Left renal cortex interstitium (tissue), 4 donors: ENCODE measurements around the gene ELMO1. TPM values are rescaled to one million over a fixed set of nuclear protein-coding genes. Genes with fewer than 3 reads are reported as not detected.

Experiments
- DNase-seq, 4 donors: peaks; one replicate each; pipeline ENCODE4 v3.0.0-alpha.2; 2013; ENCODE audit warnings: low read depth in 4 of 4, low spot score in 2 of 4, missing footprints in 1 of 4
- polyA plus RNA-seq, 4 donors: library from polyadenylated mRNA; unstranded; fragments of 120-200 nt; gene quantifications; one replicate each; pipeline ENCODE4 v1.2.1, GENCODE V29; 2013; ENCODE audit not compliant: insufficient read length in 4 of 4

The ELMO1 gene
- polyA plus RNA-seq = 10 to 100 TPM in 2 of 4 donors, 1 to 10 TPM in 2; 8.1 to 12.2 (median 9.6) TPM

GRCh38 chr7:37448636-37449361, at the start of gene ELMO1:
TSS of gene ELMO1 (minus strand) at chr7:37448864. CDS start at chr7:37342690, 106,174 bp downstream.
- peak in 3 of 4 donors; percentile 38 to 47 (median 42) for DNase-seq

GRCh38 chr7:37497576-37497975, 48.9 kb upstream of the ELMO1 start:
- DNase-seq = no peak

GRCh38 chr7:37495574-37496184, 47.0 kb upstream of the ELMO1 start:
- DNase-seq = peak in 1 of 4 donors; percentile 13

GRCh38 chr7:37494926-37495325, 46.3 kb upstream of the ELMO1 start:
- DNase-seq = no peak

GRCh38 chr7:37493810-37494209, 45.1 kb upstream of the ELMO1 start:
- no peak for DNase-seq

GRCh38 chr7:37493123-37493522, 44.5 kb upstream of the ELMO1 start:
- no peak for DNase-seq

- DNase-seq = no peak
These were observed 43.4 kb upstream of the ELMO1 start for GRCh38 chr7:37491919-37492694.

GRCh38 chr7:37489703-37490102, 41.0 kb upstream of the ELMO1 start:
- no peak for DNase-seq

GRCh38 chr7:37488163-37488764, 39.6 kb upstream of the ELMO1 start:
- no peak for DNase-seq

GRCh38 chr7:37484426-37485073, 35.9 kb upstream of the ELMO1 start:
- DNase-seq = no peak

- DNase-seq = no peak
These were observed 35.0 kb upstream of the ELMO1 start for GRCh38 chr7:37483627-37484026.

GRCh38 chr7:37482953-37483352, 34.3 kb upstream of the ELMO1 start:
- DNase-seq = no peak

GRCh38 chr7:37482505-37482904, 33.8 kb upstream of the ELMO1 start:
- no peak for DNase-seq

- DNase-seq = no peak
These were observed 33.1 kb upstream of the ELMO1 start for GRCh38 chr7:37481722-37482288.

- no peak for DNase-seq
These were observed 32.5 kb upstream of the ELMO1 start for GRCh38 chr7:37481154-37481553.

GRCh38 chr7:37480041-37481031, 31.7 kb upstream of the ELMO1 start:
- DNase-seq = no peak

GRCh38 chr7:37476881-37477450, 28.3 kb upstream of the ELMO1 start:
- DNase-seq = no peak

GRCh38 chr7:37476428-37476827, 27.8 kb upstream of the ELMO1 start:
- no peak for DNase-seq

GRCh38 chr7:37475646-37476045, 27.0 kb upstream of the ELMO1 start:
- no peak for DNase-seq
